Natural killer cell treated with Interleukin-12 subunit alpha and Interleukin-12 subunit beta and Interleukin-15 and Interleukin-18, amount 100 ng/mL, for 72 hours (primary cell): ENCODE results near the gene CYB5A. TPM values are rescaled to one million over a fixed set of nuclear protein-coding genes. Genes with fewer than 3 reads are reported as not detected.

Experiments
- ATAC-seq, 2 donors: fragments of 150-1000 bp; cut with Tn5 transposase in 1 of 2; sonication (Bioruptor Pico), chemical (Tn5 transposase) in 1 of 2; 2 replicates each; pipeline ENCODE4 v1.10.0; 2021
- DNase-seq: peaks from one replicate; pipeline ENCODE4 v3.0.0; 2022; ENCODE audit warnings: low spot score
- H3K27ac Mint-ChIP-seq, 2 donors: 1 replicate in 1 of 2; 2 replicates in 1 of 2; pipeline ENCODE4 v1.8.0; 2022; ENCODE audit warnings: mixed read lengths in 2 of 2, mild to moderate bottlenecking in 1 of 2, moderate library complexity in 1 of 2
- H3K27me3 Mint-ChIP-seq, 2 donors: 1 replicate in 1 of 2; 2 replicates in 1 of 2; pipeline ENCODE4 v1.8.0; 2022; ENCODE audit warnings: mixed read lengths in 2 of 2
- H3K36me3 Mint-ChIP-seq: one replicate; pipeline ENCODE4 v1.8.0; 2022; ENCODE audit warnings: mixed read lengths
- H3K4me1 Mint-ChIP-seq, 2 donors: 1 replicate in 1 of 2; 2 replicates in 1 of 2; pipeline ENCODE4 v1.8.0; 2022; ENCODE audit warnings: low read depth in 2 of 2, mixed read lengths in 2 of 2, mild to moderate bottlenecking in 1 of 2
- H3K4me3 Mint-ChIP-seq: one replicate; pipeline ENCODE4 v1.8.0; 2022; ENCODE audit warnings: mixed read lengths
- H3K9me3 Mint-ChIP-seq: 2 replicates; pipeline ENCODE4 v1.8.0; 2022; ENCODE audit warnings: mixed read lengths
- total RNA-seq, 2 donors: library from RNA; stranded (reverse); gene quantifications; one replicate each; pipeline ENCODE4 v1.2.3, GENCODE V29; 2022

CYB5A gene
- total RNA-seq, 2 donors from 2014 or later = 27.2 to 55.6 TPM

GRCh38 chr18:74259347-74259746 is 32.4 kb downstream of the CYB5A start:
- ATAC-seq = no peak

GRCh38 chr18:74257083-74257482 is 34.7 kb downstream of the CYB5A start:
- Mint-ChIP-seq H3K27ac (no peak overlapping the region), H3K4me3 (no peak overlapping the region), H3K36me3 (peaks cover 5% of the 10 kb centered on the region), H3K9me3 (no peaks in the 10 kb centered on the region), H3K4me1 (no peaks in the 10 kb centered on the region), H3K27me3 (no peaks in the 10 kb centered on the region)
- no peak for DNase-seq
- ATAC-seq = no peak

More at GRCh38 chr18:74259347-74259746, 32.4 kb downstream of the CYB5A start:
- no peak overlapping the region for H3K27ac Mint-ChIP-seq
- H3K4me1 Mint-ChIP-seq = peaks cover 0 to 2% of the 10 kb centered on the region in 2 donors
- DNase-seq = no peak
- H3K9me3 Mint-ChIP-seq = no peaks in the 10 kb centered on the region
- no peaks in the 10 kb centered on the region for H3K27me3 Mint-ChIP-seq
- H3K4me3 Mint-ChIP-seq = no peak overlapping the region
- peaks cover 5% of the 10 kb centered on the region for H3K36me3 Mint-ChIP-seq

- H3K9me3 Mint-ChIP-seq = no peaks in the 10 kb centered on the region
- ATAC-seq = no peak
- H3K27ac Mint-ChIP-seq = no peak overlapping the region
- H3K36me3 Mint-ChIP-seq = peaks cover 5% of the 10 kb centered on the region
- H3K27me3 Mint-ChIP-seq = no peaks in the 10 kb centered on the region
- no peak for DNase-seq
- no peak overlapping the region for H3K4me3 Mint-ChIP-seq
- H3K4me1 Mint-ChIP-seq = no peaks in the 10 kb centered on the region
Measured at GRCh38 chr18:74256190-74256589, 35.6 kb downstream of the CYB5A start.

- Mint-ChIP-seq H3K27me3 (no peaks in the 10 kb centered on the region), H3K4me3 (no peak overlapping the region), H3K4me1 (no peaks in the 10 kb centered on the region)
Measured at GRCh38 chr18:74255131-74255616, 36.6 kb downstream of the CYB5A start.

GRCh38 chr18:74252039-74252395 is 39.7 kb downstream of the CYB5A start:
- ATAC-seq (no peak), DNase-seq (no peak)
- Mint-ChIP-seq H3K36me3 (peaks cover 6% of the 10 kb centered on the region), H3K27me3 (no peaks in the 10 kb centered on the region), H3K9me3 (no peaks in the 10 kb centered on the region), H3K27ac (no peak overlapping the region), H3K4me1 (peaks cover 0 to 9% of the 10 kb centered on the region in 2 donors), H3K4me3 (no peak overlapping the region)

More at GRCh38 chr18:74255131-74255616, 36.6 kb downstream of the CYB5A start:
- no peaks in the 10 kb centered on the region for H3K9me3 Mint-ChIP-seq
- DNase-seq (no peak), ATAC-seq (no peak)
- H3K27ac Mint-ChIP-seq = no peak overlapping the region
- peaks cover 5% of the 10 kb centered on the region for H3K36me3 Mint-ChIP-seq

GRCh38 chr18:74251297-74252038 is 40.3 kb downstream of the CYB5A start:
- Mint-ChIP-seq H3K4me1 (peaks cover 0 to 9% of the 10 kb centered on the region in 2 donors), H3K9me3 (no peaks in the 10 kb centered on the region), H3K4me3 (no peak overlapping the region), H3K27ac (no peak overlapping the region), H3K36me3 (peaks cover 6% of the 10 kb centered on the region), H3K27me3 (no peaks in the 10 kb centered on the region)
- DNase-seq (no peak), ATAC-seq (no peak)

GRCh38 chr18:74250131-74250530 is 41.6 kb downstream of the CYB5A start:
- DNase-seq (no peak), ATAC-seq (no peak)
- no peak overlapping the region for H3K4me3 Mint-ChIP-seq
- H3K27me3 Mint-ChIP-seq = no peaks in the 10 kb centered on the region
- H3K36me3 Mint-ChIP-seq = peaks cover 6% of the 10 kb centered on the region
- peaks cover 0 to 9% of the 10 kb centered on the region in 2 donors for H3K4me1 Mint-ChIP-seq
- H3K9me3 Mint-ChIP-seq = no peaks in the 10 kb centered on the region
- no peak overlapping the region for H3K27ac Mint-ChIP-seq

GRCh38 chr18:74249181-74249968 is 42.4 kb downstream of the CYB5A start:
- H3K4me1 Mint-ChIP-seq = peaks cover 0 to 9% of the 10 kb centered on the region in 2 donors
- no peaks in the 10 kb centered on the region for H3K27me3 Mint-ChIP-seq
- H3K27ac Mint-ChIP-seq = no peak overlapping the region

GRCh38 chr18:74248595-74248994 is 43.2 kb downstream of the CYB5A start:
- Mint-ChIP-seq H3K36me3 (peaks cover 6% of the 10 kb centered on the region), H3K4me3 (no peak overlapping the region), H3K27me3 (peaks cover 0 to 2% of the 10 kb centered on the region in 2 donors), H3K4me1 (peaks cover 0 to 9% of the 10 kb centered on the region in 2 donors), H3K9me3 (no peaks in the 10 kb centered on the region), H3K27ac (no peak overlapping the region)
- ATAC-seq (no peak), DNase-seq (no peak)

More at GRCh38 chr18:74249181-74249968, 42.4 kb downstream of the CYB5A start:
- H3K9me3 Mint-ChIP-seq = no peaks in the 10 kb centered on the region
- H3K36me3 Mint-ChIP-seq = peaks cover 6% of the 10 kb centered on the region
- H3K4me3 Mint-ChIP-seq = no peak overlapping the region
- ATAC-seq (peak in 1 of 2 donors; percentile 27), DNase-seq (no peak)

- ATAC-seq (no peak), DNase-seq (no peak)
- H3K27me3 Mint-ChIP-seq = peaks cover 0 to 2% of the 10 kb centered on the region in 2 donors
- H3K4me3 Mint-ChIP-seq = no peak overlapping the region
- peaks cover 0 to 9% of the 10 kb centered on the region in 2 donors for H3K4me1 Mint-ChIP-seq
- H3K9me3 Mint-ChIP-seq = no peaks in the 10 kb centered on the region
- peaks cover 6% of the 10 kb centered on the region for H3K36me3 Mint-ChIP-seq
- H3K27ac Mint-ChIP-seq = no peak overlapping the region
Measured at GRCh38 chr18:74248189-74248588, 43.6 kb downstream of the CYB5A start.

- no peak for ATAC-seq
- no peak for DNase-seq
- H3K9me3 Mint-ChIP-seq = no peaks in the 10 kb centered on the region
- peaks cover 18 to 24% of the 10 kb centered on the region in 2 donors for H3K27me3 Mint-ChIP-seq
- H3K27ac Mint-ChIP-seq = no peak overlapping the region
- H3K4me3 Mint-ChIP-seq = no peak overlapping the region
- H3K4me1 Mint-ChIP-seq = peaks cover 0 to 9% of the 10 kb centered on the region in 2 donors
- H3K36me3 Mint-ChIP-seq = peaks cover under 1% of the 10 kb centered on the region
Measured at GRCh38 chr18:74244554-74244953, 47.2 kb downstream of the CYB5A start.

GRCh38 chr18:74243127-74243526 is 48.6 kb downstream of the CYB5A start:
- H3K27me3 Mint-ChIP-seq = peaks cover 22 to 33% of the 10 kb centered on the region in 2 donors
- H3K4me1 Mint-ChIP-seq = no peaks in the 10 kb centered on the region
- H3K9me3 Mint-ChIP-seq = no peaks in the 10 kb centered on the region
- no peaks in the 10 kb centered on the region for H3K36me3 Mint-ChIP-seq
- peak overlapping the region in 1 of 2 donors; percentile 53 for H3K27ac Mint-ChIP-seq
- ATAC-seq (no peak), DNase-seq (no peak)
- no peak overlapping the region for H3K4me3 Mint-ChIP-seq

- DNase-seq (no peak), ATAC-seq (no peak)
- Mint-ChIP-seq H3K36me3 (no peaks in the 10 kb centered on the region), H3K27me3 (peaks cover 25 to 38% of the 10 kb centered on the region in 2 donors), H3K4me1 (no peaks in the 10 kb centered on the region), H3K4me3 (no peak overlapping the region), H3K27ac (peak overlapping the region in 1 of 2 donors; percentile 53), H3K9me3 (no peaks in the 10 kb centered on the region)
Measured at GRCh38 chr18:74242438-74243096, 49.2 kb downstream of the CYB5A start.
